Measurements from ENCODE around the gene PTTG1IP. TPM values are rescaled to one million over a fixed set of nuclear protein-coding genes. Genes with fewer than 3 reads are reported as not detected.

PTTG1IP gene
- total RNA-seq, 6 donors from 2014 or later, result 150 to 316 (median 247) TPM

GRCh38 chr21:44872649-44873355 lies 688 bp downstream of the PTTG1IP start:
- 0% methylated on average over 1 to 40 of the region's 65 CpGs for WGBS, 2 donors

GRCh38 chr21:44872323-44872648 lies 1.2 kb downstream of the PTTG1IP start:
- Histone ChIP-seq H3K27me3 (no peaks in the 10 kb centered on the region), H3K36me3 (peaks cover 0 to 5% (median 0%) of the 10 kb centered on the region in 4 donors), H3K9me3 (no peaks in the 10 kb centered on the region), H3K4me1 (peaks cover 54 to 76% (median 61%) of the 10 kb centered on the region in 4 donors), H3K27ac (peak overlapping the region; percentile 93 to 98 (median 98)), H3K4me3 (peak overlapping the region; percentile 80 to 97 (median 90))
- no peak for DNase-seq
- peak in 1 of 2 donors; percentile 6 for ATAC-seq (ENCODE audit: low FRiP score in 2 of 2)
- peak in 2 of 6 experiments; percentile 25 to 41 for TF ChIP-seq CTCF (IDR thresholded peaks at IDR 0.05)
- TF ChIP-seq EP300 (IDR thresholded peaks at IDR 0.05), result no peak
- TF ChIP-seq POLR2A (IDR thresholded peaks at IDR 0.05), result peak in 1 of 4 donors; percentile 53
- WGBS, 2 donors, result 7 to 15% methylated on average over 3 of the region's 3 CpGs

More at GRCh38 chr21:44872649-44873355, 688 bp downstream of the PTTG1IP start:
- Histone ChIP-seq H3K4me3 (peak overlapping the region; percentile 80 to 97 (median 90)), H3K27me3 (no peaks in the 10 kb centered on the region), H3K27ac (peak overlapping the region; percentile 93 to 98 (median 98)), H3K9me3 (no peaks in the 10 kb centered on the region), H3K36me3 (peaks cover 0 to 3% (median 0%) of the 10 kb centered on the region in 4 donors), H3K4me1 (peaks cover 49 to 72% (median 57%) of the 10 kb centered on the region in 4 donors)
- peak; percentile 45 to 65 for DNase-seq
- no peak for TF ChIP-seq EP300 (IDR thresholded peaks at IDR 0.05)
- peak in 1 of 4 donors; percentile 48 for TF ChIP-seq POLR2A (IDR thresholded peaks at IDR 0.05)
- TF ChIP-seq POLR2AphosphoS5 (IDR thresholded peaks at IDR 0.05), result peak in 1 of 2 donors; percentile 65
- peak; percentile 0 for ATAC-seq (ENCODE audit: low FRiP score in 2 of 2)

GRCh38 chr21:44871576-44872269 lies 1.8 kb downstream of the PTTG1IP start:
- H3K4me3 ChIP-seq, result peak overlapping the region; percentile 80 to 97 (median 90)
- H3K27me3 ChIP-seq, result no peaks in the 10 kb centered on the region
- H3K9me3 ChIP-seq, result no peaks in the 10 kb centered on the region
- 13 to 31% methylated on average over 14 of the region's 14 CpGs for WGBS, 2 donors
- H3K4me1 ChIP-seq, result peaks cover 60 to 81% (median 66%) of the 10 kb centered on the region in 4 donors
- peak overlapping the region; percentile 93 to 98 (median 98) for H3K27ac ChIP-seq
- peaks cover 0 to 11% (median 2%) of the 10 kb centered on the region in 4 donors for H3K36me3 ChIP-seq
- DNase-seq (peak in 1 of 2 donors; percentile 73), ATAC-seq (ENCODE audit: low FRiP score in 2 of 2) (peak; percentile 33 to 56)
- peak; percentile 71 to 76 for TF ChIP-seq POLR2AphosphoS5 (IDR thresholded peaks at IDR 0.05)
- TF ChIP-seq CTCF (IDR thresholded peaks at IDR 0.05), result peak in 1 of 6 experiments; percentile 3
- peak in 1 of 4 donors; percentile 53 for TF ChIP-seq EP300 (IDR thresholded peaks at IDR 0.05)
- peak in 1 of 4 donors; percentile 31 for TF ChIP-seq POLR2A (IDR thresholded peaks at IDR 0.05)

GRCh38 chr21:44870748-44871495 lies 2.6 kb downstream of the PTTG1IP start:
- Histone ChIP-seq H3K9me3 (no peaks in the 10 kb centered on the region), H3K4me1 (peaks cover 63 to 84% (median 70%) of the 10 kb centered on the region in 4 donors), H3K27ac (peak overlapping the region; percentile 93 to 98 (median 98)), H3K4me3 (peak overlapping the region in 3 of 4 donors; percentile 86 to 97 (median 93)), H3K27me3 (no peaks in the 10 kb centered on the region), H3K36me3 (peaks cover 0 to 11% (median 2%) of the 10 kb centered on the region in 4 donors)
- WGBS, 2 donors, result 40 to 44% methylated on average over 10 of the region's 10 CpGs
- TF ChIP-seq POLR2A (IDR thresholded peaks at IDR 0.05) (no peak), EP300 (IDR thresholded peaks at IDR 0.05) (peak in 1 of 4 donors; percentile 0), POLR2AphosphoS5 (IDR thresholded peaks at IDR 0.05) (peak in 1 of 2 donors; percentile 38)
- DNase-seq (peak in 1 of 2 donors; percentile 67), ATAC-seq (ENCODE audit: low FRiP score in 2 of 2) (no peak)

Measured in upper lobe of left lung (tissue), 6 donors.